ENCODE results near the gene CMTM7.

DNA sequence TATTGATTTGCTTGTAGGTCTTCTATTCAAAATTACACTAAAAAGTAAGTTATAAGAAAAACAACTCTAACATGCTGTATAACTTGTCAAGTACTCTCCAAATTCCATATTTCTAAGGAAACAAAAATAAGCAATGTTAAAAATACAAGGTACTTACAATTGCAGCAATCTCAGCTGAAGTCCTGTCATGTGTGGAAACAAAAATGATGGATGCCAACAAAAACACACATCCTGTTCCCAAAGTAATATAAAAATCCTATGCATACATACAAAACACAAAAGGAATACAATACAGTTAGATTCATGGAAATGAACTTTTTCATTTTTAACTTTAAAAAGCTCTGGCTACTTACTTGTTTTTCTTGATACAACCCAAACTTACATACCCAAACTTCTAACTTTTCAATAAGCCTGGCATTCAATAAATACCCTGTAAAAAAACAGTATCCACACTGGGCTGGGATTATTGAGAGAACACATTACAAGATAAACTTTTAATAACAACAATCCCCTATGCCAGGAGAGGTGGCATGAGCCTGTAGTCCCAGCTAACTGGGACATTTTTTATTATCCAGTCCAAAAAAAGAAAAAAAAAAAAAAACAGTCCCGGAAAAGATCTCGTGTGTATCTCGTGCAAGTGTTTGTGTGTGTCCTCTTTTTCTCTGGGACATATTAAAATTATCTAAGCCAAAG, 96.3 kb downstream of the CMTM7 start:
- no peak for TF ChIP-seq POLR2A (IDR thresholded peaks at IDR 0.05)
- TF ChIP-seq, protein P1, sequence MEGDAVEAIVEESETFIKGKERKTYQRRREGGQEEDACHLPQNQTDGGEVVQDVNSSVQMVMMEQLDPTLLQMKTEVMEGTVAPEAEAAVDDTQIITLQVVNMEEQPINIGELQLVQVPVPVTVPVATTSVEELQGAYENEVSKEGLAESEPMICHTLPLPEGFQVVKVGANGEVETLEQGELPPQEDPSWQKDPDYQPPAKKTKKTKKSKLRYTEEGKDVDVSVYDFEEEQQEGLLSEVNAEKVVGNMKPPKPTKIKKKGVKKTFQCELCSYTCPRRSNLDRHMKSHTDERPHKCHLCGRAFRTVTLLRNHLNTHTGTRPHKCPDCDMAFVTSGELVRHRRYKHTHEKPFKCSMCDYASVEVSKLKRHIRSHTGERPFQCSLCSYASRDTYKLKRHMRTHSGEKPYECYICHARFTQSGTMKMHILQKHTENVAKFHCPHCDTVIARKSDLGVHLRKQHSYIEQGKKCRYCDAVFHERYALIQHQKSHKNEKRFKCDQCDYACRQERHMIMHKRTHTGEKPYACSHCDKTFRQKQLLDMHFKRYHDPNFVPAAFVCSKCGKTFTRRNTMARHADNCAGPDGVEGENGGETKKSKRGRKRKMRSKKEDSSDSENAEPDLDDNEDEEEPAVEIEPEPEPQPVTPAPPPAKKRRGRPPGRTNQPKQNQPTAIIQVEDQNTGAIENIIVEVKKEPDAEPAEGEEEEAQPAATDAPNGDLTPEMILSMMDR (IDR thresholded peaks at IDR 0.05), result no peak
